Breast epithelium (tissue), 3 donors: ENCODE results near the gene MUSTN1.

Experiments used
- POLR2A ChIP-seq: fragments of 450-650 bp; IDR thresholded peaks from one replicate; pipeline ENCODE4 v1.6.1; 2016; ENCODE audit warnings: antibody characterized with exemption, mild to moderate bottlenecking, moderate library complexity
- POLR2AphosphoS5 ChIP-seq, 3 donors: sonication (generic); formaldehyde crosslinking; IDR thresholded peaks; one replicate each; pipeline ENCODE4 v1.6.1; 2017; ENCODE audit warnings: antibody characterized with exemption in 3 of 3
- TF ChIP-seq, protein P1 (sequence below), 3 donors: fragments of 450-650 bp; IDR thresholded peaks; one replicate each; pipeline ENCODE4 v1.5.1; 2016 to 2017; ENCODE audit warnings: antibody characterized with exemption in 3 of 3, mild to moderate bottlenecking in 3 of 3, moderate library complexity in 3 of 3

DNA sequence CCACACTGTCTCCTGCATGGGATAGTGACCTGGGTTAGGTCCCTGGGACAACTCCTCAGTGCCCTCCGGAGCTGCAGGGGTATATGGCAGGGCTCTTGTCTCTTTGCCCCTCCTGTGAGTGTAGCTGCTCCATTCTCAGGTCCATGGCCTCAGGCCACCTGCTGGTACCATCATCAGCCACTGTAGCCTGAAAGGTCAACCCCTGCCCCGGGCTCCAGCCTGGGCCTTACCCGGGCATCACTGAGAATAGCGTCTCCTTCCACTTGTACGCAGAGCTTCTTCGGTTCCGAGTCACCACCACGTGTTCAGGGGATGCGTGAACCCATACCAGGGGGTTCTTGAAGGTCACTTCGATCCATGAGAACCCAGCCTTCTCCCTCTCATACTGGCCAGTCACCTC is 18.2 kb downstream of the MUSTN1 start:
- TF ChIP-seq POLR2AphosphoS5 (IDR thresholded peaks at IDR 0.05) (no peak), POLR2A (no peak)
- TF ChIP-seq, protein P1, sequence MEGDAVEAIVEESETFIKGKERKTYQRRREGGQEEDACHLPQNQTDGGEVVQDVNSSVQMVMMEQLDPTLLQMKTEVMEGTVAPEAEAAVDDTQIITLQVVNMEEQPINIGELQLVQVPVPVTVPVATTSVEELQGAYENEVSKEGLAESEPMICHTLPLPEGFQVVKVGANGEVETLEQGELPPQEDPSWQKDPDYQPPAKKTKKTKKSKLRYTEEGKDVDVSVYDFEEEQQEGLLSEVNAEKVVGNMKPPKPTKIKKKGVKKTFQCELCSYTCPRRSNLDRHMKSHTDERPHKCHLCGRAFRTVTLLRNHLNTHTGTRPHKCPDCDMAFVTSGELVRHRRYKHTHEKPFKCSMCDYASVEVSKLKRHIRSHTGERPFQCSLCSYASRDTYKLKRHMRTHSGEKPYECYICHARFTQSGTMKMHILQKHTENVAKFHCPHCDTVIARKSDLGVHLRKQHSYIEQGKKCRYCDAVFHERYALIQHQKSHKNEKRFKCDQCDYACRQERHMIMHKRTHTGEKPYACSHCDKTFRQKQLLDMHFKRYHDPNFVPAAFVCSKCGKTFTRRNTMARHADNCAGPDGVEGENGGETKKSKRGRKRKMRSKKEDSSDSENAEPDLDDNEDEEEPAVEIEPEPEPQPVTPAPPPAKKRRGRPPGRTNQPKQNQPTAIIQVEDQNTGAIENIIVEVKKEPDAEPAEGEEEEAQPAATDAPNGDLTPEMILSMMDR (IDR thresholded peaks at IDR 0.05), result no peak
